HEK293 (cell line): ENCODE measurements around the gene SPTAN1.

ENCODE experiments used
- CTCF ChIP-seq: fragments of 450-650 bp; formaldehyde crosslinking; IDR thresholded peaks from 2 replicates; pipeline ENCODE4 v1.5.1; 2016; ENCODE audit warnings: missing biosample characterization, missing genetic modification characterization
- KLF10 ChIP-seq: fragments of 450-650 bp; IDR thresholded peaks from 2 replicates; pipeline ENCODE4 v1.5.1; 2018; ENCODE audit warnings: missing biosample characterization, mild to moderate bottlenecking, missing genetic modification characterization
- ZFP41 ChIP-seq: fragments of 450-650 bp; formaldehyde crosslinking; IDR thresholded peaks from 2 replicates; pipeline ENCODE4 v1.5.1; 2016; ENCODE audit warnings: missing biosample characterization, missing genetic modification characterization, borderline replicate concordance
- ZNF140 ChIP-seq: fragments of 450-650 bp; formaldehyde crosslinking; IDR thresholded peaks from 2 replicates; pipeline ENCODE4 v1.5.1; 2016; ENCODE audit warnings: missing biosample characterization, missing genetic modification characterization
- ZNF24 ChIP-seq: fragments of 450-650 bp; formaldehyde crosslinking; IDR thresholded peaks from 2 replicates; pipeline ENCODE4 v1.5.1; 2016; ENCODE audit warnings: missing biosample characterization, missing genetic modification characterization
- ZNF433 ChIP-seq: fragments of 450-650 bp; formaldehyde crosslinking; IDR thresholded peaks from 2 replicates; pipeline ENCODE4 v1.5.1; 2016; ENCODE audit warnings: missing biosample characterization, missing genetic modification characterization, low read depth
- ZNF544 ChIP-seq: fragments of 450-650 bp; formaldehyde crosslinking; IDR thresholded peaks from 2 replicates; pipeline ENCODE4 v1.5.0; 2017; ENCODE audit warnings: missing biosample characterization, missing genetic modification characterization
- ZSCAN5A ChIP-seq: fragments of 450-650 bp; formaldehyde crosslinking; IDR thresholded peaks from 2 replicates; pipeline ENCODE4 v1.5.1; 2016; ENCODE audit warnings: missing biosample characterization, missing genetic modification characterization

- TF ChIP-seq KLF10 (tag by site-specific recombination): no peak
- TF ChIP-seq CTCF (tag by site-specific recombination): no peak
- no peak for TF ChIP-seq ZNF544 (tag by site-specific recombination)
- TF ChIP-seq ZSCAN5A (tag by site-specific recombination): no peak
- TF ChIP-seq ZNF433 (tag by site-specific recombination): no peak
- TF ChIP-seq ZNF140: no peak
- TF ChIP-seq ZFP41 (tag by site-specific recombination): no peak
- TF ChIP-seq ZNF24 (tag by site-specific recombination): no peak
Measured at GRCh38 chr9:128587453-128587852, 35.1 kb downstream of the SPTAN1 start.
